OCI-LY7 (cell line): ENCODE data around the gene CLGN. TPM values are rescaled to one million over a fixed set of nuclear protein-coding genes. Genes with fewer than 3 reads are reported as not detected.

Experiments used
- BruUV-seq: library from RNA; stranded (reverse); fragments of 400-500 nt; replicated peaks from 2 replicates; lab custom pipeline; 2021; lab: Mats Ljungman, UMichigan
- CTCF ChIA-PET: fragments of 300-600 bp; sonication (Branson Sonifier 250); formaldehyde crosslinking; loops from one replicate; lab custom pipeline; 2022; ENCODE audit warnings: antibody characterized with exemption; ENCODE audit not compliant: unreplicated experiment; lab: Charles Lee
- POLR2A ChIA-PET: fragments of 300-600 bp; sonication (Branson Sonifier 250); formaldehyde crosslinking; loops from one replicate; lab custom pipeline; 2022; ENCODE audit warnings: antibody characterized with exemption; lab: Charles Lee
- DNase-seq: peaks from one replicate; pipeline ENCODE4 v3.0.0-alpha.2; 2015; ENCODE audit warnings: low spot score
- H2AFZ ChIP-seq: fragments of 200-600 bp; sonication (generic), shearing (Covaris generic); 2 replicates; pipeline ENCODE4 v1.6.1; 2014; ENCODE audit warnings: mild to moderate bottlenecking, antibody characterized with exemption, low read length, moderate library complexity
- H3K27ac ChIP-seq: fragments of 200-600 bp; sonication (generic); 2 replicates; pipeline ENCODE4 v1.5.1; 2014; ENCODE audit warnings: mixed run types, low read depth, mild to moderate bottlenecking, moderate library complexity, low read length, inconsistent platforms; ENCODE audit not compliant: poor library complexity, severe bottlenecking
- H3K36me3 ChIP-seq: fragments of 200-600 bp; sonication (generic); 2 replicates; pipeline ENCODE4 v1.6.1; 2014; ENCODE audit warnings: mild to moderate bottlenecking, antibody characterized with exemption, low read length, moderate library complexity, mixed read lengths; ENCODE audit not compliant: insufficient read depth
- H3K4me1 ChIP-seq: fragments of 200-600 bp; sonication (generic); 2 replicates; pipeline ENCODE4 v1.5.1; 2014; ENCODE audit warnings: mild to moderate bottlenecking, low read length; ENCODE audit not compliant: insufficient read depth, poor library complexity, severe bottlenecking
- H3K4me2 ChIP-seq: fragments of 200-600 bp; sonication (generic); 2 replicates; pipeline ENCODE4 v1.6.1; 2014; ENCODE audit warnings: mild to moderate bottlenecking, low read length
- H3K4me3 ChIP-seq: fragments of 200-600 bp; sonication (generic); 2 replicates; pipeline ENCODE4 v1.5.1; 2014; ENCODE audit warnings: mild to moderate bottlenecking, low read depth, low read length; ENCODE audit not compliant: poor library complexity, severe bottlenecking
- H3K79me2 ChIP-seq: fragments of 200-600 bp; sonication (generic); 2 replicates; pipeline ENCODE4 v1.6.1; 2016; ENCODE audit warnings: low read depth, mild to moderate bottlenecking, low read length, moderate library complexity, mixed read lengths; ENCODE audit not compliant: insufficient read depth
- H3K9me2 ChIP-seq: fragments of 200-600 bp; sonication (generic); 2 replicates; pipeline ENCODE4 v1.6.1; 2016; ENCODE audit warnings: mild to moderate bottlenecking, low read length, mixed read lengths; ENCODE audit not compliant: insufficient read depth
- H3K9me3 ChIP-seq: fragments of 200-600 bp; sonication (generic); 2 replicates; pipeline ENCODE4 v1.6.1; 2014; ENCODE audit warnings: mild to moderate bottlenecking, mixed run types, low read length, mixed read lengths
- H4K20me1 ChIP-seq: fragments of 200-600 bp; sonication (generic); 2 replicates; pipeline ENCODE4 v1.6.1; 2014; ENCODE audit warnings: mild to moderate bottlenecking, antibody characterized with exemption, low read length, moderate library complexity, mixed read lengths; ENCODE audit not compliant: insufficient read depth
- CTCF ChIP-seq: fragments of 200-600 bp; sonication (generic); conservative IDR thresholded peaks from 2 replicates; pipeline ENCODE4 v1.5.1; 2014; ENCODE audit warnings: mild to moderate bottlenecking, antibody characterized with exemption, low read length, moderate library complexity, mixed read lengths
- EZH2phosphoT487 ChIP-seq: fragments of 200-600 bp; sonication (generic); IDR thresholded peaks from 2 replicates; pipeline ENCODE4 v1.6.1; 2018; ENCODE audit warnings: low read depth, borderline replicate concordance, mild to moderate bottlenecking, mixed run types, antibody characterized with exemption, low read length, moderate library complexity, mixed read lengths
- intact Hi-C: fragments of 100-400 bp; cut with micrococcal nuclease; formaldehyde crosslinking; loops from one replicate; pipeline ENCODE4 v1.10.0; 2022; ENCODE audit not compliant: unreplicated experiment
- total RNA-seq, 2 experiments: library from RNA; depleted of rRNA in 1 of 2; stranded (reverse); fragments of >200 nt in 1 of 2; shearing (Covaris generic) in 1 of 2; gene quantifications; 2 replicates each; pipeline ENCODE4 v1.2.3, GENCODE V29; 2014 to 2022

CLGN gene
- total RNA-seq, 2 experiments from 2014 or later = 1.1 to 2.5 TPM

DNA sequence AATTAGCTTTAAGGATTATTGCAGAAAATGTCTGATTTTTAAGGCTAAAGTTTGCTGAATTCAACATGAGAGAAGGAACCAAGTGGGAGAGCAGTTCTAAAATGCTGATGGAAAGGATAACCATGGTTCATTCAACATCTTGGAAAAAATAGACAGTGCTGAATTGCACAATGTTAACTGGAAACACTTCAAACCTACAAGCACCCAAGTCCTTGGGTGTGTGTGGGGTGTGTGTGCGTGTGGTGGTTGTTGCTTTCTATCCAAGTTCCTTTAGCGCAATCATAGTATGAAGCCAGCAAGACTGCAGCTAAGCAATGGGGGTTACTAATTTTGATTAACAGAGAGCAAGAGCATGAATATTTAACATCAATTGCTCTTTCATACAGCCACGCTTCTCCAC is 83.3 kb downstream of the CLGN start:
- no peak for TF ChIP-seq EZH2phosphoT487
- TF ChIP-seq CTCF = no peak
- Histone ChIP-seq H3K4me3 (no peak overlapping the region), H3K9me3 (no peaks in the 10 kb centered on the region), H3K79me2 (no peaks in the 10 kb centered on the region), H3K4me2 (no peak overlapping the region), H2AFZ (no peak overlapping the region), H3K27ac (no peak overlapping the region), H3K4me1 (no peaks in the 10 kb centered on the region), H3K9me2 (no peaks in the 10 kb centered on the region), H3K36me3 (no peaks in the 10 kb centered on the region), H4K20me1 (no peaks in the 10 kb centered on the region)
- no TSS peak for BruUV-seq
- ChIA-PET POLR2A (interaction anchor here (1.0 kb wide), 1 partner anchor 14 kb away, joined by 3 read pairs; no protein-coding TSS in a partner anchor), CTCF (no interaction called here)
- no peak for DNase-seq
- intact Hi-C loops = no loop called here

DNA sequence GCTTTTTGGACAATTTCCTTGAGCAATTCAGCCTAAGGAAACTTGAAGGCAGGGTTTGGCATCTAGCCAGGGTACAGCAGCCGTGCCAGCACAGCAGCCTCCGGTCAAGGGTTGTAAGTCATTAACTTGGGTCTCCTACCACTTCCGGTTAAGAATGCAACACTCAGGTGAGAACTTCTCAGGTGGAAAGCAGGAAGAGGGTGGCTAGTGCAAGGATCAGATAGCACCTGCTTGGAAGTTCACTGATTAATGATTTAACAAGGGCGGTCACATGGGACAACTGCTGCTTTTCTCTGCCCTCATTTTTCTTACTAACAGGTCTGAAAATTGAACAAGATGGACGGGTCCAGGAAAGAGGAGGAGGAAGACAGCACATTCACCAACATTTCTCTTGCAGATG is 84.1 kb downstream of the CLGN start:
- H3K4me3 ChIP-seq = no peak overlapping the region
- H3K27ac ChIP-seq = no peak overlapping the region
- no peaks in the 10 kb centered on the region for H4K20me1 ChIP-seq
- no peak overlapping the region for H2AFZ ChIP-seq
- H3K4me1 ChIP-seq = no peaks in the 10 kb centered on the region
- no TSS peak for BruUV-seq
- POLR2A ChIA-PET = interaction anchor here (0.6 to 1.2 kb wide), 2 partner anchors 11 to 45 kb away, joined by 3 read pairs; no protein-coding TSS in a partner anchor
- H3K36me3 ChIP-seq = no peaks in the 10 kb centered on the region
- H3K9me3 ChIP-seq = no peaks in the 10 kb centered on the region
- no peak for TF ChIP-seq CTCF
- TF ChIP-seq EZH2phosphoT487 = no peak
- H3K9me2 ChIP-seq = no peaks in the 10 kb centered on the region
- H3K4me2 ChIP-seq = no peak overlapping the region
- no peaks in the 10 kb centered on the region for H3K79me2 ChIP-seq
- CTCF ChIA-PET = no interaction called here
- DNase-seq = no peak
- intact Hi-C loops = no loop called here

DNA sequence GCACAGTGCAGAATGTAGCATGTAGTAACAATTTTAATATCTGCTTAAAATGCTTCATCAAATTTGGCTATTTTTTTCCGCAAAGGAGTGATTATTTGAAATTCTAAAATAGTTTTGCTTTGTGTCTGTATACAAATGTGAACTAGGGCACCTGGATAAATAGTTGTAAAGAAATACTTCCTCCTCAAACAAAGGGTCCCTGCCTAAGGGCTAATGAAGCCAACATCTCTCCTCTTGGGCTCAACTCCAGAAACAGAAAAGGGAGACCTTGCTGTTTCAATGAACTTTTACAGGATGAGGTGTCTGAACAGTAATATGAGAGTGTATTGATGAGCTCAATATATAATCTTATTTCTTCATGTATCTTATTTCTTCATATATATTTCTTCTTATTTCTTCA is 84.8 kb downstream of the CLGN start:
- ChIA-PET POLR2A (interaction anchor here (1.2 kb wide), 1 partner anchor 11 kb away, joined by 3 read pairs; no protein-coding TSS in a partner anchor), CTCF (no interaction called here)
- intact Hi-C loops = no loop called here

More for the DNA sequence above, 84.8 kb downstream of the CLGN start:
- H3K36me3 ChIP-seq = no peaks in the 10 kb centered on the region
- H3K9me2 ChIP-seq = no peaks in the 10 kb centered on the region
- H3K4me1 ChIP-seq = no peaks in the 10 kb centered on the region
- H2AFZ ChIP-seq = no peak overlapping the region
- DNase-seq = no peak
- no peak overlapping the region for H3K27ac ChIP-seq
- no peak overlapping the region for H3K4me2 ChIP-seq
- no peaks in the 10 kb centered on the region for H3K79me2 ChIP-seq
- TF ChIP-seq CTCF = no peak
- no peak for TF ChIP-seq EZH2phosphoT487
- BruUV-seq = no TSS peak
- no peaks in the 10 kb centered on the region for H4K20me1 ChIP-seq
- no peaks in the 10 kb centered on the region for H3K9me3 ChIP-seq
- H3K4me3 ChIP-seq = no peak overlapping the region

Other genes starting within 250 kb of the CLGN start
- gene SCOC, start 54.0 kb downstream of the CLGN start, total RNA-seq (2014; rRNA removed; shearing (Covaris generic)) = 4.9 and 8.0 TPM in 2 replicates
- gene SCOC, start 54.0 kb downstream of the CLGN start, total RNA-seq (2022) = 16.2 and 18.3 TPM in 2 replicates
- not detected in 2 replicates for gene MGAT4D, start 70.6 kb upstream of the CLGN start, total RNA-seq (2014; rRNA removed; shearing (Covaris generic))
- not detected in 2 replicates for gene MGAT4D, start 70.6 kb upstream of the CLGN start, total RNA-seq (2022)
- gene ELMOD2, start 96.5 kb upstream of the CLGN start, total RNA-seq (2014; rRNA removed; shearing (Covaris generic)) = 16.2 and 20.0 TPM in 2 replicates
- 28.7 and 28.9 TPM in 2 replicates for gene ELMOD2, start 96.5 kb upstream of the CLGN start, total RNA-seq (2022)
- not detected in 2 replicates for gene UCP1, start 141.3 kb upstream of the CLGN start, total RNA-seq (2014; rRNA removed; shearing (Covaris generic))
- not detected in 2 replicates for gene UCP1, start 141.3 kb upstream of the CLGN start, total RNA-seq (2022)